GM12892 (cell line): ENCODE measurements around the gene CLEC6A.

ENCODE experiments used
- POLR2A ChIP-seq: IDR thresholded peaks from 2 replicates; pipeline ENCODE4 v1.6.1; 2011; ENCODE audit warnings: low read depth, low read length, control low read depth
- POLR2AphosphoS5 ChIP-seq: IDR thresholded peaks from 2 replicates; pipeline ENCODE4 v1.6.1; 2011; ENCODE audit warnings: low read depth, low read length, control low read depth
- TAF1 ChIP-seq: IDR thresholded peaks from 2 replicates; pipeline ENCODE4 v1.6.1; 2011; ENCODE audit warnings: low read depth, mild to moderate bottlenecking, control low read depth, low read length, borderline replicate concordance

DNA sequence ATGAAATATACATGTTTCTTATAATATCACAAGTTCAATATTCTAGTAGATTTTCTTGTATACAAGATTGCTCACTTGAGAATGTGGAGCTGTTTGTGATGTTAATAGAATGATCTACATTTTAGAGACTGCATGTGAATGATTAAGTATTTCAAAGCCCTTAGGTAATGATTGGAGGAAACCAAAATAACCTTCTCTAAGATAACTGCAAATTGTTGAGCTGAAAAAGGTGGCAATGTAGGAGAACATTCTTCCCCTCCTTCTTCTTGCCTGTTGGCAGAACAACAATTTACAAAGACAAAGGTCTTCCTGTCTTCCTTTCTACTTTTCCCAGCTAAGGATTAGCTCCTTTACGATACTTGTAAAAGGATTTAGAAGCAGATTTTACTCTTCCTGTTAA is 2.0 kb upstream of the CLEC6A start:
- no peak for TF ChIP-seq POLR2A
- no peak for TF ChIP-seq POLR2AphosphoS5
- TF ChIP-seq TAF1 = no peak
